ENCODE measurements around the gene KPNB1. TPM values are rescaled to one million over a fixed set of nuclear protein-coding genes. Genes with fewer than 3 reads are reported as not detected.
A peak's percentile ranks its signal among the peaks of the same experiment; 100 is the strongest.

Gene KPNB1
- polyA plus RNA-seq, result 164 TPM
- long read RNA-seq, donor 1, full-length matches to known transcripts, result 27 of 40 reads
- long read RNA-seq, donor 1, partial matches to known transcripts, result 13 of 40 reads
- long read RNA-seq, donor 1, other reads (novel, unspliced or antisense), result 0 of 40 reads
- long read RNA-seq, donor 2, full-length matches to known transcripts, result 38 of 81 reads
- long read RNA-seq, donor 2, partial matches to known transcripts, result 43 of 81 reads
- long read RNA-seq, donor 2, other reads (novel, unspliced or antisense), result 0 of 81 reads
- long read RNA-seq, donor 3, result 0 reads
- long read RNA-seq, donor 4, full-length matches to known transcripts, result 6 of 11 reads
- long read RNA-seq, donor 4, partial matches to known transcripts, result 5 of 11 reads
- long read RNA-seq, donor 4, other reads (novel, unspliced or antisense), result 0 of 11 reads
- long read RNA-seq, donor 5, full-length matches to known transcripts, result 14 of 42 reads
- long read RNA-seq, donor 5, partial matches to known transcripts, result 28 of 42 reads
- long read RNA-seq, donor 5, other reads (novel, unspliced or antisense), result 0 of 42 reads
- long read RNA-seq, donor 6, full-length matches to known transcripts, result 44 of 112 reads
- long read RNA-seq, donor 6, partial matches to known transcripts, result 68 of 112 reads
- long read RNA-seq, donor 6, other reads (novel, unspliced or antisense), result 0 of 112 reads
- long read RNA-seq, donor 7, full-length matches to known transcripts, result 20 of 88 reads
- long read RNA-seq, donor 7, partial matches to known transcripts, result 68 of 88 reads
- long read RNA-seq, donor 7, other reads (novel, unspliced or antisense), result 0 of 88 reads
- long read RNA-seq, donor 8, full-length matches to known transcripts, result 46 of 143 reads
- long read RNA-seq, donor 8, partial matches to known transcripts, result 97 of 143 reads
- long read RNA-seq, donor 8, other reads (novel, unspliced or antisense), result 0 of 143 reads
- long read RNA-seq, donor 9, full-length matches to known transcripts, result 42 of 121 reads
- long read RNA-seq, donor 9, partial matches to known transcripts, result 79 of 121 reads
- long read RNA-seq, donor 9, other reads (novel, unspliced or antisense), result 0 of 121 reads
- long read RNA-seq, donor 10, full-length matches to known transcripts, result 30 of 143 reads
- long read RNA-seq, donor 10, partial matches to known transcripts, result 113 of 143 reads
- long read RNA-seq, donor 10, other reads (novel, unspliced or antisense), result 0 of 143 reads
- long read RNA-seq, donor 11, full-length matches to known transcripts, result 24 of 73 reads
- long read RNA-seq, donor 11, partial matches to known transcripts, result 49 of 73 reads
- long read RNA-seq, donor 11, other reads (novel, unspliced or antisense), result 0 of 73 reads

DNA sequence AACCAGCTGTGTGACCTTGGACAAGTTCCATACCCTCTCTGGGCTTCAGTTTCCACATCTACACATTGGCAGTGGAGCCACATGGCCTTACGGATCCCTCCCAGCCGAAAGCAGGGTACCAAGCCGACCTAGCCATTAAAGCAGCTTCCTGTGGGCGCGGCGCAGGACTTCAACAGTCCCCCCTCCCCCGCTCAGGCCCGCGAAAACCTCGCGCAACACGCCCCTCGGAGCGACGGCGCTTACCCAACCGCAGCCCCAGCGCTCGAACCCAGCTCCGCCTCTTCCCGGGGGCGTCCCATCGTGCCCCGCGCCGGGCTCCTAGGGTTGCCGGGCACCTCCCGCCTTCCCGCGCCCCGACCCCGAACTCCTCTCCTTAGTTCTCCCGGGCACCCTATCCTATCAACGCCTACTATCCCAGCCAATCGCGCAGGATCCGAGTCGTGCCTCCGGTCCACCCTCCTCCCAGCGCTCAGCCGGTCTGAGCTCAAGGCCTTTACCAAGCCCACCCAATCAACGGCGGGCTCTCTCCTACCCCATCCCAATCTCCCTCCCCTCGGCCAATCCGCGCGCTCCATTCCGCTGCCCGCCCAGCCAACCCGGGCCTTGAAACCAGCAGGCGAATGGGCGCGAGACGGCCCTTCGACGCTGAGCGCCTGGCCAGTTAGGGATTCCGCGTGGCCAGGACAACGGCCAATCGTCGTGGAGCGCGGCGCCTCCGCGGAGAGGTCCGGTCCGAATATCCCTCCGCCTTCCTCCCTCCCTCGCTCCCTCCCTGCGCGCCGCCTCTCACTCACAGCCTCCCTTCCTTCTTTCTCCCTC lies at the start of gene KPNB1:
TSS of gene KPNB1 (plus strand) at position 767 of the 819 bp plus-strand sequence. CDS start 326 bp downstream, outside the sequence.
- H3K27ac ChIP-seq (ENCODE audit: low read length), result peak within 1 kb of the TSS; percentile 88
- no peaks in the 10 kb centered on the region for H3K9me3 ChIP-seq (ENCODE audit: control insufficient read depth, low read depth, low read length)
- H3K27me3 ChIP-seq (ENCODE audit: control insufficient read depth, insufficient read depth, low read length), result no peaks in the 10 kb centered on the region
- WGBS (ENCODE audit: insufficient coverage, low lambda C conversion rate), result no CpG with 5 or more reads among the region's 74 CpGs
- DNase-seq, result peak; percentile 100
- peaks cover 22% of the 10 kb centered on the region for H3K36me3 ChIP-seq (ENCODE audit: control insufficient read depth, insufficient read depth, low read length)
- peaks cover 4% of the 10 kb centered on the region for H3K4me1 ChIP-seq (ENCODE audit: control insufficient read depth, insufficient read depth, low read length)
- H3K4me3 ChIP-seq (ENCODE audit: low read length), result peak within 1 kb of the TSS; percentile 96

DNA sequence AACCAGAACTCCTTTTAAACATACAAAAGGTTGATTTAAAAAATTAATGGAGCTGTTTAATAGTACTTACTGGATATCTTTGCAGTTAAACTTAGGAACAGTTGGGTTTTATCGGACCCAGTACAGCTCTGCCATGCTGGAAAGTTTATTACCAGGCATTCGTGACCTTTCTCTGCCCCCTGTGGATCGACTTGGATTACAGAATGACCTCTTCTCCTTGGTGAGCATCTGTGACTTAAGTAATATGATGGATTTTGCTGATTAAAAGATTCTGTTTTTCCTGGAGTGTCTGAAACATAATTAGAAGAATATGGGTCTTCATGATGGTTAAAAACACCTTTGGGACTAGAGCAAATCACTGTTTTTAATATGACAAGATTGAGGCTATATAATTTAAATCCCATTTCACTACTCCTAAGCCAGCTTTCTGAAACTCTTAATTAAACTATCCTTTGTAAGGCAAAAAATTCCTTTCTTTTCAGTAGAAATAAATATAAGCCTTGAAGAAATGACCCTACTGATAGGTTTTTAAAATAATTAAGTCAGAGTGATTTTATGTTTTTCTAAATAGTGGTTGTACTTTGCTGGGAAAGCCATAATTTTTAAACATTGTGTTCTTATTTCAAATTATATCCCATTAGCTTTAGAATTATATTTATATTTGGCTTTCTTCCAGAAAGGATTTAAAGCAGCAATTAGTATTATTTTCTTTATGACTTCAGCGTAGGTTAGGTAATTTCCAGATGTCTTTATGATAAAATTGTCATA lies 45.7 kb upstream of the KPNB1 start:
- Histone ChIP-seq H3K36me3 (ENCODE audit: control insufficient read depth, insufficient read depth, low read length) (peaks cover 70% of the 10 kb centered on the region), H3K27ac (ENCODE audit: low read length) (no peak overlapping the region)
- WGBS (ENCODE audit: insufficient coverage, low lambda C conversion rate), result no CpG with 5 or more reads among the region's 4 CpGs

DNA sequence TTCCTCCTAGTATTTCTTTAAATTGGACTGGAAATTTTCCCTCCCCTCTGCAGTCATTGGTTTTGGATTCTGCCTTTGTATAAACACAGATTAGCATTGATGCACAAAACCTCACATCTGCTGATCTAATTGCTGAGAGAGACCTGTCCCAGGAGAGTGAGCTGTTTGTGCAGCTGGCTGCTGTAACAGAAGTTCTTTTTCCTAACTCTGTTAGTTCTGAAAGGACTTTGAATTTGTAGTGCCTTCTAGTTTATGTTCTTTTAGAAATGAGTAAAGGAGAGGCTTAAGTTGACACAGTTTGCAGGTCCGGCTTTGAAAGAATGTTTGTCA lies 45.2 kb upstream of the KPNB1 start:
- DNase-seq, result no peak
- H3K27me3 ChIP-seq (ENCODE audit: control insufficient read depth, insufficient read depth, low read length), result no peaks in the 10 kb centered on the region
- peaks cover 71% of the 10 kb centered on the region for H3K36me3 ChIP-seq (ENCODE audit: control insufficient read depth, insufficient read depth, low read length)
- no peaks in the 10 kb centered on the region for H3K9me3 ChIP-seq (ENCODE audit: control insufficient read depth, low read depth, low read length)
- no peaks in the 10 kb centered on the region for H3K4me1 ChIP-seq (ENCODE audit: control insufficient read depth, insufficient read depth, low read length)
- WGBS (ENCODE audit: insufficient coverage, low lambda C conversion rate), result 88% methylated on average over 1 of the region's 1 CpG
- no peak overlapping the region for H3K4me3 ChIP-seq (ENCODE audit: low read length)
- H3K27ac ChIP-seq (ENCODE audit: low read length), result no peak overlapping the region

More for the DNA sequence above, 45.7 kb upstream of the KPNB1 start:
- no peak for DNase-seq
- Histone ChIP-seq H3K4me1 (ENCODE audit: control insufficient read depth, insufficient read depth, low read length) (no peaks in the 10 kb centered on the region), H3K9me3 (ENCODE audit: control insufficient read depth, low read depth, low read length) (no peaks in the 10 kb centered on the region), H3K27me3 (ENCODE audit: control insufficient read depth, insufficient read depth, low read length) (no peaks in the 10 kb centered on the region), H3K4me3 (ENCODE audit: low read length) (no peak overlapping the region)

DNA sequence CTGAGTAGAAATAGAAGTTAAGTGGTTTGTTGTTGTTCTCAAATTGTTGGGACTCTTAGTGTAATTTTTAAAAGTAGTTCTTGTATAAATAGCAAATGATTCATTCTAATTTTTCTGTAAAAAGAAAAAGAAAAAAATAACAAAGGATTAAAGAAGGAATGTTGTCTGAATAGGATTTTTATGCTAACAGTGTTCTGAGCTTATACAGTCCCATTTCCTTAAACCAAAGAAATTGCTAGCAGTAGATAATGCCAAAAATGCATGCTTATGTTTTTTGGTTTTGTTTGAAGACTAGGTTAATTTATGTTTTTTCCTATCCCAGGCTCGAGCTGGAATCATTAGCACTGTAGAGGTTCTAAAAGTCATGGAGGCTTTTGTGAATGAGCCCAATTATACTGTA lies 44.7 kb upstream of the KPNB1 start:
- no peak overlapping the region for H3K27ac ChIP-seq (ENCODE audit: low read length)
- WGBS (ENCODE audit: insufficient coverage, low lambda C conversion rate), result no CpG with 5 or more reads among the region's 1 CpG
- no peak overlapping the region for H3K4me3 ChIP-seq (ENCODE audit: low read length)
- H3K4me1 ChIP-seq (ENCODE audit: control insufficient read depth, insufficient read depth, low read length), result no peaks in the 10 kb centered on the region
- DNase-seq, result no peak
- H3K9me3 ChIP-seq (ENCODE audit: control insufficient read depth, low read depth, low read length), result no peaks in the 10 kb centered on the region
- H3K36me3 ChIP-seq (ENCODE audit: control insufficient read depth, insufficient read depth, low read length), result peaks cover 67% of the 10 kb centered on the region
- no peaks in the 10 kb centered on the region for H3K27me3 ChIP-seq (ENCODE audit: control insufficient read depth, insufficient read depth, low read length)

DNA sequence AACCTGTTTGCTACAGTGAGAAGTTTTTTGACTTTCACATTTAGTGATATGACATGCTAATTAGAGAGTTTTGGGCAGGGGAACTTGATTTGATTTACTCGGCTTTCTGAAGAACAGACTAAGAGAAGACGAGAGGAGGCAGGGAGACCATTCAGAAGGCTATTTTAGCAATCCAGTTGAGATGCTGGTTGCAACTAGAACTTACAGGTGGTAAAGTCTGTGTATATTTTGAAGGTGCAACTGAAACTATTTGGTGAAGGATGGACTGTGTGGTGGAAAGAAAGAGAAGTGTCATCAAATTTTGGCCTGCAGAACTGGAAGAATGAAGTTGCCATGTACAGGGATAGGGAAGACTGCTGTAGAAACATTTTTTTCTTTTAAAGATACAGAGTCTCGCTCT lies 42.2 kb upstream of the KPNB1 start:
- Histone ChIP-seq H3K27me3 (ENCODE audit: control insufficient read depth, insufficient read depth, low read length) (no peaks in the 10 kb centered on the region), H3K9me3 (ENCODE audit: control insufficient read depth, low read depth, low read length) (no peaks in the 10 kb centered on the region), H3K4me3 (ENCODE audit: low read length) (no peak overlapping the region), H3K4me1 (ENCODE audit: control insufficient read depth, insufficient read depth, low read length) (no peaks in the 10 kb centered on the region), H3K36me3 (ENCODE audit: control insufficient read depth, insufficient read depth, low read length) (peaks cover 50% of the 10 kb centered on the region), H3K27ac (ENCODE audit: low read length) (no peak overlapping the region)
- DNase-seq, result no peak
- WGBS (ENCODE audit: insufficient coverage, low lambda C conversion rate), result 100% methylated on average over 2 of the region's 3 CpGs

DNA sequence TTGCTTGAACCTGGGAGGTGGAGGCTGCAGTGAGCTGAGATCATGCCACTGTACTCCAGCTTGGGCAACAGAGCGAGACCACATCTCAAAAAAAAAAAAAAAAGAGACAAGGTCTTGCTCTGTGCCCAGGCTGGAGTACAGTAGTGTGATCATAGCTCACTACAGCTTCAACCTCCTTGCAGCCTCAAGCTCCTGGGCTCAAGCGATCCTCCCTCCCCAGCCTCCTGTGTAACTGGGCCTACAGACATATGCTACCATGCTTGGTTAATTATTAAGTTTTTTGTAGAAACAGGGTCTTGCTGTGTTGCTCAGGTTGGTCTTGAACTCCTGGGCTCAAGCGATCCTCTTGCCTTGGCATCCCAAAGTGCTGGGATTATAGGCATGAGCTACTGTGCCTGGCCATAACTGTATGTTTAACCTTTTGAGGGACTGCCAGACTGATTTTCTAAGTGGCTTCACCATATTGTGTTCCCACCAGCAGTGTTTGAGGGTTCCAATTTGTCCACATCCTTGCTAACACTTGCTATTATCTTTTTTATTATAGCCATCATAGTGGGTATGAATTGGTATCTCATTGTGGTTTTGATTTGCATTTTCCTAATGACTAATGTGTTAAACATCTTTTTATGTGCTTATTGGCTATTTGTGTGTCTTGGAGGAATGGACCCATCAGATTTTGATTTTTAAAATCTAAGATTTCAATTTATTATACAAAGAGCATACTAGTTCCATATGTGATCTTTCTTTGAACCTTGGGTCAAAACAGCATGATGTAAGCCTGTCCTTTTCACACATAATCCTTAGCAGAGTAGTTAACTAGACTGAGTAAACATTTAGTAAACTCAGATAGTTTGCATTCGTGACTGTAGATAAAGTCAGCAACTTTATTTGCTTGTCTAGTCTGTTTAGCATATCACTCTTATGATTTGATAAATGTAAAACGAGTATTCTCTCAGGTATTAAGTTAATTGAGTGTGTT lies 38.1 kb upstream of the KPNB1 start:
- H3K27ac ChIP-seq (ENCODE audit: low read length), result no peak overlapping the region
- no peak for DNase-seq
- WGBS (ENCODE audit: insufficient coverage, low lambda C conversion rate), result 33% methylated on average over 1 of the region's 5 CpGs
- H3K36me3 ChIP-seq (ENCODE audit: control insufficient read depth, insufficient read depth, low read length), result peaks cover 48% of the 10 kb centered on the region
- H3K27me3 ChIP-seq (ENCODE audit: control insufficient read depth, insufficient read depth, low read length), result no peaks in the 10 kb centered on the region
- no peak overlapping the region for H3K4me3 ChIP-seq (ENCODE audit: low read length)
- H3K9me3 ChIP-seq (ENCODE audit: control insufficient read depth, low read depth, low read length), result no peaks in the 10 kb centered on the region
- no peaks in the 10 kb centered on the region for H3K4me1 ChIP-seq (ENCODE audit: control insufficient read depth, insufficient read depth, low read length)

DNA sequence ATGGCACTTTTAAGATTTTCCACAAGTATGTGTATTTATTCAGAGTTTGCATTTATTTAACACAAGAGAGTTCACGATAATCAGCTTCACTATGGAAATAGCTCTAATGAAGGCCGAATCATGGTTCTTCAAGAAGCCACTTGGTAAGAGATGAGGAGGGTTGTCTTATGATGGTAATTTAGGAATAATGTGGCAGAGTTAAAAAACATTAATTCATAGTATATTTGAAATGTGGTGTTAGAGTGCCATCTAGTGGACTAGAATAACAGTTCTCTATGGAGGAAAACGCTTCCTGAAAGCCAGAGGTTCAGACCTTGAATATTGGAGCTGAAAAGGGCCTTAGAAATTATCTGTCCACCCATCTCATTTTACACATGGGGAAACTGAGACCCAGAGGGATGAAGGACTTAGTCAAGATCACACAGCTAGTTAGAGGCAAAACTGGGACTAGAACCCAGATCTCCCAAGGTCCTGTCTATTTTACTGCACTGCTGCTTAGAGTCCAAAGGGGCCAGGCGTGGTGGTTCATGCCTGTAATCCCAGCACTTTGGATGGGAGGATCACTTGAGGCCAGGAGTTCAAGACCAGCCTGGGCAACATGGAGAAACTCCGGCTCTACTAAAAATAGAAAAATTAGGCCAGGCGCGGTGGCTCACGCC lies 33.8 kb upstream of the KPNB1 start:
- no peaks in the 10 kb centered on the region for H3K4me1 ChIP-seq (ENCODE audit: control insufficient read depth, insufficient read depth, low read length)
- H3K27me3 ChIP-seq (ENCODE audit: control insufficient read depth, insufficient read depth, low read length), result no peaks in the 10 kb centered on the region
- WGBS (ENCODE audit: insufficient coverage, low lambda C conversion rate), result no CpG with 5 or more reads among the region's 8 CpGs
- no peak overlapping the region for H3K27ac ChIP-seq (ENCODE audit: low read length)
- DNase-seq, result peak; percentile 17 to 37
- no peaks in the 10 kb centered on the region for H3K9me3 ChIP-seq (ENCODE audit: control insufficient read depth, low read depth, low read length)
- peaks cover 58% of the 10 kb centered on the region for H3K36me3 ChIP-seq (ENCODE audit: control insufficient read depth, insufficient read depth, low read length)
- H3K4me3 ChIP-seq (ENCODE audit: low read length), result no peak overlapping the region

DNA sequence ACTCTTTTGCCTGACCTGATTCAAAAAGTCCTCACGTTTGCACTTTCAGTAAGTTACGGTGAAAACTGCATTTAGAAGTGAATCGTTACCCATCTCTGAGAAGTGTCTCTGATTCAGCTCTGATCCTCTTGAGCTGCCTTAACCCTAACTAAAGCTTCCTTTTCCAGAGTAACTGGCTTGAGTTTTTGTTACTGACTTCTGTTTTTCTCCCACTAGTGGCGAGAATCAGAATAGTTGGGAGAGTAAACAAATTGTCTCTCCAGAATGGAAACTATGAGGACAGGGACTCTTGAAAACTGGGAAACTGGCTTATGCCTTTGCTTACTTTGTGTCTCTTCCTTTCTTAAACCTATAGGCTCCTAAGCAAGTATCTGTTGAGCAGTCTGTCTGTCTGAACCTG lies 31.3 kb upstream of the KPNB1 start:
- Histone ChIP-seq H3K9me3 (ENCODE audit: control insufficient read depth, low read depth, low read length) (no peaks in the 10 kb centered on the region), H3K4me3 (ENCODE audit: low read length) (no peak overlapping the region), H3K36me3 (ENCODE audit: control insufficient read depth, insufficient read depth, low read length) (peaks cover 62% of the 10 kb centered on the region), H3K4me1 (ENCODE audit: control insufficient read depth, insufficient read depth, low read length) (no peaks in the 10 kb centered on the region), H3K27ac (ENCODE audit: low read length) (no peak overlapping the region), H3K27me3 (ENCODE audit: control insufficient read depth, insufficient read depth, low read length) (no peaks in the 10 kb centered on the region)
- DNase-seq, result no peak
- 89% methylated on average over 3 of the region's 4 CpGs for WGBS (ENCODE audit: insufficient coverage, low lambda C conversion rate)

Measured in large intestine (tissue), 12 donors.